Stimulated activated CD4-positive, alpha-beta T cell treated with anti-CD3 and anti-CD28 coated beads, Interleukin-4, amount 100 ng/mL, for 1 hour (primary cell): ENCODE results near the gene FARSA.
"Not testable (repeated sequence)": the region's sequence is repeated elsewhere in the genome, so short reads cannot be mapped to it uniquely, and the experiment has no call there.

ENCODE experiments used
- DNase-seq: peaks from one replicate; pipeline ENCODE4 v3.0.0-alpha.2; 2020

The FARSA gene

GRCh38 chr19:12933287-12934072, at the start of gene FARSA:
TSS of gene FARSA (minus strand) at chr19:12933711. CDS start at chr19:12933696, 15 bp downstream.
- DNase-seq, result peak; percentile 87

DNA sequence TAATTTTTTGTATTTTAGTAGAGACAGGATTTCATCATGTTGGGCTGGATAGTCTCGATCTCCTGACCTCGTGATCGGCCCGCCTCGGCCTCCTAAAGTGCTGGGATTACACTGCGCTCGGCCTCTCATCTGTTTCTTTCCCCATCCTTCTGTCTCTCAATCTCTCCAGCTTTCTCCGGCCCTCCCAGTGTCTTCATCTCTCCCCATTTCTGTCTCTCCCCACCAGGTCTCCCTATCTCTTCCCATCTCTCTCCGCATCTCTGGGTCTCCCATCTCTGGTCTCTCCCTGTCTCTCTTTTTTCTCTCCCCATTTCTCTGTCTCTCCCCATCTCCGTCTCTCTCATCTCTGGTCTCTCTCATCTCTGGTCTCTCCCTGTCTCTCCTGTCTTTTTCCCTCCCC, 49.6 kb upstream of the FARSA start:
- DNase-seq, result no peak

- no peak for DNase-seq
Observed at GRCh38 chr19:12982648-12983047, 49.1 kb upstream of the FARSA start.

GRCh38 chr19:12979974-12980373, 46.5 kb upstream of the FARSA start:
- no peak for DNase-seq

DNA sequence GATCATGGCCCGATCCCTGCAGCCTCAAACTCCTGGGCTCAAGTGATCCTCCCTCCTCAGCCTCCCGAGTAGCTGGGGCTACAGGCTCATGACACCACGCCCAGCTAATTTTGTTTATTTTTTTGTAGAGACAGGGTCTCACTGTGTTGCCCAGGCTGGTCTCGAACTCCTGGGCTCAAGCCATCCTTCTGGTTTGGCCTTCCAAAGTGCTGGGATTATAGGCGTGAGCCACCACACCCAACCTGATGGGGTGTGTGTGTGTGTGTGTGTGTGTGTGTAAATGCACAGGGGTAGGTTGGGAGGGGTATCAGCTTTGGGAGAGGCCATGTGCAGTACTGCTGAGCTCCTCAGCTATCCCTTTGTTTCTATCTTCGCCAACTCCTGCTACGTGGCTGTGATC, 42.6 kb upstream of the FARSA start:
- not testable (repeated sequence) for DNase-seq

DNA sequence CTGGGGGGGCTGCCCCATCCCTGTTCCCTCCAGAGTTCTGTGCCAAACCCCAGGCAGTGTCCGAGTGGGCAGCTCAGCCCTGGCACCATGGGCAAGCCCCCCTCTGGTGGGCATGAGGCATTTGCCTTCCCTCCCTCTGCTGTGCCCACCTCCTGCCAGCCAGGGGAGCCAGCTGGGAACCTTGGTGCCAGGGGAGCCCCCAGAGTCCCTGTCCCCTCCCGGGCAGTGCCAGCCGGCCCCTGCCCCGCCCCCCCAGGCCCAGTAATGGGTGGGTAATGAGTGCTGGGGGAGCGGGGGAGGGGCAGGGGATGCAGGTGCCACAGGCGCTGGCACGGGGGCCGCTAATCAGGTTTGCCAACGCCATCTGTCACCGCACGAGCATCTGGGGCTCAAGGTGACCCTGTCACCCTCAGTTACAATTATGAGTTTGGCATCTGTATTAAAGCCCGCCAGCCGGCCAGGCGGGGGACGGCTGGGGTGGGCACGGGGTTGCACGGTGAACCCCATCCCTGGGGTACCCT, 41.8 kb upstream of the FARSA start:
- no peak for DNase-seq

DNA sequence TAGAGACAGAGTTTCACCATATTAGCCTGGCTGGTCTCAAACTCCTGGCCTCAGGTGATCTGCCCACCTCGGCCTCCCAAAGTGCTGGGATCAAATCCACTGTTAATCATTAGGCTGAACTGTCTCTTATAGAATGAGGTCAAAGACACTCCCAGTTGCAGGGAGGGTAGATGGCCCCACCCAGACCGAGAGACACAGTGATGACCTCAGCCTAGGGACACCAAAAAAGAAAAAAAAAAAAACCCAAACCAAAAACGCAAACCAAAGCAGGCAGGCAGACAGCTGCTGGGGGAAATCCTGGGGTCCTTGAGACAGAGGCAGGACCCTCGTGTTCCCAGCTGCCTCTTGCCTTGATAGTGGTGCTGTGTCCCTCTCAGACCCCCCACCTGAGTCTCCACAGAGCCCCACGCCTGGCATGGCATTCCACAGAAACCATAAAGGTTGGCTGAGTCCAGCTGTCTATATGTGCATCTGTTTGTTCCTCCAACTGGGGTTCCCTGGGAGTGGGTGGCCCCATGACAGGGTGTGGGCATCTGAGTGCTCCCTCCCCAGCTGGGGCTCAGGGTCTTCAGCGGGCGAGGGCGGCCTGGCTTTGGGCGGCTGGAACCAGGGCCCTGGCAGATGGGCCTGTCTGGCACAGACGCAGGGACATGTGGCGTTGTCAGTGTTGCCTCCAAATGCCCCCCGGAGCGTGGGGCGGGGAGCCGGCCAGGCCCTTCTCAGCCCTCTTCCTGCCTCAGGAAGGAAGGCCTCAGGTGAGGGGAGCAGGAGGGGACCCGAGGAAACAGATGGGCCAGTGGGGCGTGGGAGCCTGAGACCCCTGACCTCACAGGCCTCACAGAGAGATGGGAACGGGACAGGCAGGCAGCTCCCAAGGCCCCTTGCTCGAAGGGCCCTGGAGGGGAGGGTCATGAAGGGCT, 41.0 kb upstream of the FARSA start:
- no peak for DNase-seq

- no peak for DNase-seq
Observed at GRCh38 chr19:12973236-12973635, 39.7 kb upstream of the FARSA start.

DNA sequence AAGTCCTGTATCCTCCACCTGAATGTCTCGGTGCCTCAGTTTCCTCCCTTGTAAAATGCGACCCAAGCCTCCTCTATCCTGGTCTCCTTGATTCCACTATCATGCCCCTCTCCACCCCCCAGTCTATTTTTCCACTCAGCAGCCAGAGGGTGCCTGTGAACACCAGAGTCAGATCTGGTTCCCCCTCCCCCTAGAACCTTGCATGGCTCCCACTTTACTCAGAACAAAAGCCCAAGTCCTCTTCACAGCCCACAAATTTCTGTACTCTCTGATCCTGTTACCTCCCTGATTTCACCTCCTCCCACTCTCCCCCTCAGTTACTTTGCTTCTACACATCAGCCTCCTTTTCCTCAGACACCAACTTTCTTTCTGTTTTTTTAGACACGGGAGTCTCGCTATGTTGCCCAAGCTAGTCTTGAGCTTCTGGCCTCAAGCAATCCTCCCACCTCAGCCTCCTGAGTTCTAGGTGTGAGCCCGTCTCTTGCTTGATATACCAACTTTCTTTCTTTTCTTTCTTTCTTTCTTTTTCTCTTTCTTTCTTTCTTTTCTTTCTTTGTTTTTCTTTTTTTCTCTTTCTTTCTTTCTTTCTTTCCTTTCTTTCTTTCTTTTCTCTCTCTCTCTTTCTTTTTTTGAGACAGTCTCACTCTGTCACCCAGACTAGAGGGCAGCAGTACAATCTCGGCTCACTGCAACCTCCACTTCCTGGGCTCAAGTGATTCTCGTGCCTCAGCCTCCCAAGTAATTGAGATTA, 36.7 kb upstream of the FARSA start:
- DNase-seq, result no peak

- no peak for DNase-seq
Observed at GRCh38 chr19:12969292-12969988, 35.9 kb upstream of the FARSA start, which contains the start of gene DAND5. TSS of gene DAND5 (plus strand) at chr19:12969576. CDS start at chr19:12969661, 85 bp downstream.

DNA sequence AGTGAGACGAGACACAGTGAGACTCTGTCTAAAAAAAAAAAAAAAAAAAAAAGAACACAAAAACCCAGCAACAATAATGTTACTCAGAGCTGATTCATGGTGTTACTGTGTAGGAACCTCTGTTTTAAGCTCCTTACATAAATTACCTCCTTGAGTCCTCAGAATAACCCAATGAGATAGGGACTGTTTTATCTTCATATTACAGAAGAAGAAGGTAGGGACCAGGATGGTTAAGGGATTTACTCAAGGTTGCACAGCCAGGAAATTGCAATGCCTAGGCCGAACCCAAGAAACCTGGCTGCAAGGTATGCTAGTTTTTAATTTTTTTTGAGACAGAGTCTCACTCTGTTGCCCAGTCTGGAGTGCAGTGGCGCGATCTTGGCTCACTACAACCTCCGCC, 34.4 kb upstream of the FARSA start:
- DNase-seq, result no peak

- DNase-seq, result no peak
Observed at GRCh38 chr19:12965812-12966135, 32.3 kb upstream of the FARSA start.

- DNase-seq, result peak; percentile 83
Observed at GRCh38 chr19:12965017-12965811, 31.7 kb upstream of the FARSA start.

DNA sequence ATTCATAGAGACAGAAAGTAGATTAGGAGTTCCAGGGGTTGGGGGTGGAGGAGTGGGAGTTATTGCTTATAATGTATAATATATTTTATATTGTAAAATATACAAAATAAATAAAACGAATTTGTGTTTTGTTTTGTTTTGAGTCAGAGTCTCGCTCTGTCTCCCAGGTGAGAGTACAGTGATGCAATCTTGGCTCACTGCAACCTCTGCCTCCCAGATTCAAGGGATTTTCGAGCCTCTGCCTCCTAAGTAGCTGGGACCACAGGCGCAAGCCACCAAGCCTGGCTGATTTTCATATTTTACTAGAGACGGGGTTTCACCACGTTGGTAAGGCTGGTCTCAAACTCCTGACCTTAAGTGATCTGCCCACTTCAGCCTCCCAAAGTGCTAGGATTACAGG, 26.0 kb upstream of the FARSA start:
- DNase-seq, result no peak

GRCh38 chr19:12957389-12957952, 24.0 kb upstream of the FARSA start:
- not testable (repeated sequence) for DNase-seq

DNA sequence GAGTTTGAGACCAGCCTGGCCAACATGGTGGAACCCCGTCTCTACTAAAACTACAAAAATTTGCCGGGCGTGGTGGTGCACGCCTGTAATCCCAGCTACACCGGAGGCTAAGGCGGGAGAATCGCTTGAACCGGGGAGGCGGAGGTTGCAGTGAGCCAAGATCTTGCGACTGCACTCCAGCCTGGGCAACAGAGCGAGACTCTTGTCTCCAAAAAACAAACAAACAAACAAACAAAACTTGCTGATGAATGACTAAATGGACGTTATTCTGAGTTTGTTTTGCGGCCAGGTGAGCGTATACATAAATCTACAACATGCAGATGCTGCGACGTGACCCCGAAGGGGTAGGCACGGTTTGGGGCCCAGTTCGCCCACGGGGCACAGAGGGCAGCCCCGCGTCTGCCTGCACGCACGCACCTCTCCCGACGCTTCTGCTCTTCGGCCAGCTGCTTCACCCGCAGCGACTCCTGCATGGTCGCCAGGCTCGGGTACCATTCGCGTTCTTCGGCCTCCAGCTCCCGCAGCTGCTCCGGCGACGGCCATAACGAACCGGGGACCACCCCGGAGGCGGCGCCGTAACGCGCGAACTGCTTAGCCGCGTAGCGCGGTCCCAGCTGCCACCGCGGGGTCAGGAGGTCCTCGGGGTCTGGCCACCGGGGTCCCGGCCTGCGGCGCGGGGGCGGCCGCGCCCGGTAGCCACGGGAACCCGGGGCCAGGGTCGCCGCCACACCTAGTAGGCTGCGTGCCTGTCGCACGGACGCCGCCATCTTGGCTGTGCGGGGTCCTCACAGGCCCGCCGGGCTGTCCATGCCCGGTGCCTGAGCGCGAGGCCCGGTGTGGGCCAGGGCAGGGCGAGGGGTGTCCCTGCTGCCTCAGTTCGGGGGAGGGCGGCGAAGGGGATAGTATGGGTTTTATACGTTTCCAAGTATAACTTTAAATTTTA, 23.2 kb upstream of the FARSA start, which contains the start of gene GADD45GIP1:
Gene GADD45GIP1, minus strand, starts transcription at position 778 of the 943 bp plus-strand sequence. Its CDS starts 11 bp downstream, at position 767.
- peak; percentile 85 for DNase-seq

GRCh38 chr19:12955996-12956395, 22.5 kb upstream of the FARSA start:
- no peak for DNase-seq

- DNase-seq, result not testable (repeated sequence)
Observed at GRCh38 chr19:12955575-12955974, 22.1 kb upstream of the FARSA start.

GRCh38 chr19:12954612-12954962, 21.1 kb upstream of the FARSA start:
- DNase-seq, result no peak
